ENCODE results near the gene MYRFL.
"Not testable (repeated sequence)": the region's sequence is repeated elsewhere in the genome, so short reads cannot be mapped to it uniquely, and the experiment has no call there.

The MYRFL gene

DNA sequence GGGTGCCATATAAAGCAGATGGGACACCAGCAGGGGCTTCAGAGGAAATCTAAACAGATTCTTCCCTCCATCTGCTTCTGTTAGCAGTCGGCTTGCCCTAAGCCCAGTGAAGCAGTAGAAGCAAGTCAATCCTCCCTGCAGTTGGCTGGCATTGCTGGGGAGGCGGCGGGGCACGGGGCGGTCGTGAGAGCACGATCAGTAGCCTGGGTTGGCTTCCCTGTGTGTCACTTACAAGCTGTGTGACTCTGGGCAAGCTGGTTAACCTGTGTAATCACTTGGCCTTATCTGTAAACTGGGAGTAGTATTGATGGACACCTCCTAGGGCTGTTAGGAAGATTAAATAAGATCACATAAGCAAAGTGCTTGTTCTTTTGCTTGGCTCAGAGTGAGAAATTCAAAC is 19.4 kb downstream of the MYRFL start:
- DNase-seq, result no peak

DNA sequence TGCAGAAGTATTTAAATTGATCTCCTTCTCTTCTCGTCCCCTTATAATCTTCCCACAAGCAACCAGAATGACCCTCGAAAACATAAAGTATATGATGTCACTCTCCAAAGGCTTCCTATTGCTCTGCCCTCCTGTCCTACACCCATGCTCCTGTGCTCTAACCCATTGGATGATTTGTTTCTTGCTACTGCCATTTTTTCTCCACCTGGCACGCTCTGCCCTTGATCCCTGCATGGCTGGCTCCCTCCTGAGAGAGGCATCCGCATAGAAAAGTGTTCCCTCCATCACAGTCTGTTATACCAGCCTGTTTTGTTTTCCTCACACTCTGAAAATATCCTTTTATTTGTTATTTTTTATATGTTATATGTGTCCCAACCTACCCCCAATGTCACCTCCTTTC is 19.8 kb downstream of the MYRFL start:
- no peak for DNase-seq

DNA sequence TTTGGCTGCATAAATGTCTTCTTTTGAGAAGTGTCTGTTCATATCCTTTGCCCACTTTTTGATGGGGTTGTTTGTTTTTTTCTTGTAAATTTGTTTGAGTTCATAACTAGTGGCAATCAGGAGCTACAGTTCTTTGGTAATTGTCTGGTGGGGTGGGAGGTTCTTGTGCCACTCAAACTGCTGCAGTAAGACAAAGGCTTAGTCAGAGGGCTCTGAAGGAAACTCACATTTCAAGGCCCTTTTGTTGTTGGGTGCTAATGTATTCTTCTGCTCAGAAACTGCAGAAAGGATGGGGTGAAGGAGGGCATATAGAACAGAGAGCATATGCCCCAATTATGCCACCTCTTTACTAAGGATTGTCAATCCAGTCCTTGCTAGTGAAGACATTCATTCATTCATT is 21.9 kb downstream of the MYRFL start:
- DNase-seq, result no peak

DNA sequence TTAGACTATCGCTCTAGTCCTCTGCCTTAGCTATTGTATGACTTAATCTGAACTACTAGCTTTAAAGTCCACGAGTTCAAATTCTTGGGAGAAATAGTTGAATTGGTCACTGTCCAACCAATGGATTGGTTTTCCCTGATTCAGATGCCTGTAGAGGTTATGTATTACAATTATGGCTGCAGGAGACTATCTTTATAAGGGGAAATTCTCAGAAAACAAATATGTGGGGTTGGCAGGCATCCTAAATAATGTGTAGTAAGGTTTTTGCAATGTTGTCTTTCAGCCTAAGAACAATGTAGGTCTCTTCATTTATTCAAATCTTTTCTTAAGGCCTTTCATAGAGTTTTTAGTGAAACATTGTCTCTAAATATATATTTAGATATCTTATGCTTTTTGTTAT is 26.9 kb downstream of the MYRFL start:
- DNase-seq, result no peak

DNA sequence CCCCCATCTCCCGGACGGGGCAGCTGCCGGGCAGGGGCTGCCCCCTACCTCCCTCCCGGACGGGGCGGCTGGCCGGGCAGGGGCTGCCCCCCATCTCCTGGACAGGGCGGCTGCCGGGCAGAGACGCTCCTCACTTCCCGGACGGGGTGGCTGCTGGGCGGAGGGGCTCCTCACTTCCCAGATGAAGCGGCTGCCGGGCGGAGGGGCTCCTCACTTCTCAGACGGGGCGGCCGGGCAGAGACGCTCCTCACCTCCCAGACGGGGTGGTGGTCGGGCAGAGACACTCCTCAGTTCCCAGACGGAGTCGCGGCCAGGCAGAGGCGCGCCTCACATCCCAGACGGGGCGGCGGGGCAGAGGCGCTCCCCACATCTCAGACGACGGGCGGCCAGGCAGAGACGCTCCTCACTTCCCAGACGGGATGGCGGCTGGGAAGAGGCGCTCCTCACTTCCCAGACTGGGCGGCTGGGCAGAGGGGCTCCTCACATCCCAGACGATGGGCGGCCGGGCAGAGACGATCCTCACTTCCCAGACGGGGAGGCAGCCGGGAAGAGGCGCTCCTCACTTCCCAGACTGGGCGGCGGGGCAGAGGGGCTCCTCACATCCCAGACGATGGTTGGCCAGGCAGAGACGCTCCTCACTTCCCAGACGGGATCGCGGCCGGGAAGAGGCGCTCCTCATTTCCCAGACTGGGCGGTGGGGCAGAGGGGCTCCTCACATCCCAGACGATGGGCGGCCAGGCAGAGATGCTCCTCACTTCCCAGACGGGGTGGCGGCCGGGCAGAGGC is 28.3 kb downstream of the MYRFL start:
- DNase-seq, result not testable (repeated sequence)

DNA sequence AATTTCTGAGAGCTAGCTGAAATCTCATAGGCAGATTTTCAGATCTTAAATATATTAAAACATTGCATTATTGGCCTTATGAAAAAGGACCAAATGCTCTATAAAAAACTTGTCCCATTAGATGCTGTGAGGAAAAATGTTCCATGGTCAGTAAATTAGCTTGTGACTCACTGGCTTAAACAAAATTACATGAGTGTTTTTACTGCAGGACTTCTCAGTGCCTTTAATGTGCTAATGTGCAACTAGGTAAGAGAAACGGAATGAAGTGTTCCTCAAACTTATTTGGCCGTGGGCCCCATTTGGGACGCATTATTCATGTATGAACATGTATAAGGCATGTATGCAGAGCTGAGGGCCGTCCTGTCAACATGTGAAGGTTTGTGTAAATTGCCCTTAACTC is 41.7 kb downstream of the MYRFL start:
- DNase-seq, result no peak

DNA sequence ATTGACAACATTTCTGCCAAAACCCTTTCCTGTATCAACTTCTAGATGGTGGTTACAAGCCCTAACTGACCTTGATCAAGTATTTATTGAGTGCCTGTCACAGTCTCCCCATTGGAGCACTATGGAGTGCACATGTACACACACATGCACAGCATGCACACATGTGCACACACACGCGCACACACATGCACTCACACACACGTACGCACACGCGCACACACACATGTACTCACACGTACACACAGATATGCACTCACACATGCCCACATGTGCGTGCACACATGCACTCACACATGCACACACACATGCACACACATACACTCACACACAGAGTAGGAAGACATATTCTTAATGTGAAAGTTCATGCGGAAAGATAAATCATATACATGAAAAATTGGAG is 43.7 kb downstream of the MYRFL start:
- DNase-seq, result no peak

DNA sequence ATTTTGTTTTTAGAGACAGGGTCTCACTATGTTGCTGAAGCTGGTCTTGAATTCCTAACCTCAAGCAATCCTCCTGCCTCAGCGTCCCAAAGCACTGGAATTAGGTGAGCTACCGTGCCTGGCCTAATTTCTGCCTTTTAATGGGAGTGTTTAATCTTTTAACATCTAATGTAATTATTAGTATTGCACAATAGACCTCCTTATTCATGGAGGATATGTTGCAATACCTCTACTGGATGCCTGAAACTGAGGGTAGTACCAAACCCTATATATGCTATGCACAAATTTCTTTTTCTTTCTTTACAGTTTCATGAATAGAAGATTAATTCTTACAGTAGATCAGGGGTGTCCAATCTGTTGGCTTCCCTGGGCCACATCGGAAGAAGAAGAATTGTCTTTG is 47.8 kb downstream of the MYRFL start:
- DNase-seq, result no peak

DNA sequence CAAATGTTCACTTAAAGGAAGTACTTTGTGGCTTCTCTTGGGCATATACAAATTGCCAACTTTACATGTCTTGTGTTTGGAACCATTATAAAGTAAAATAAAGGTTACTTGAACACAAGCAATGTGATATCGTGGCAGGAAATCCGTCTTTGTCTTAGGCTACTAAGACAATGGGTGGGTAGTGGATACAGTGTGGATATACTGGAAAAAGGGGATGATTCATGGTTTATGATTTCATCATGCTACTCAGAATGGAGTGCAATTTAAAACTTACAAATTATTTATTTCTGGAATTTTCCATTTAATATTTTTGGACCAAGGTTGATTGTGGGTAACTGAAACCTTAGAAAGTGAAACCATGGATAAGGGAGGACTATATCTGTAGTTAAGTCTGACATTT is 48.4 kb downstream of the MYRFL start:
- no peak for DNase-seq

DNA sequence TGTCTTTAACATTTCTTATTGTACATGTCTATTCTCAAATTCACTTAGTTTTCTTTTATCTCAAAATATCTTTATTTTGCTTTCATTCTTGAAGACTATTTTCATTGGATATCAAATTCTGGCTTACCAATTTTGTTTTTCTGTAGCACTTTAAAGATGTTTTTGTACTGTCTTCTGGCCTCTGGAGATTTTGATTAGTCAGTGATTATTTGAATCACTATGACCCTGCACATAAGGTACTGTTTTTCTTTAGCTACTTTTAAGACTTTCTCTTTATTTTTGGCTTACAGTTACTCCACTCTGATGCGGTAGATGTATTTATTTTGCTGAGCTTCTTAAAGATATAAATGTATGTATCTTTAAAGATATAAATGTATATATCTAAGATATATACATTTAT is 49.6 kb downstream of the MYRFL start:
- no peak for DNase-seq

DNA sequence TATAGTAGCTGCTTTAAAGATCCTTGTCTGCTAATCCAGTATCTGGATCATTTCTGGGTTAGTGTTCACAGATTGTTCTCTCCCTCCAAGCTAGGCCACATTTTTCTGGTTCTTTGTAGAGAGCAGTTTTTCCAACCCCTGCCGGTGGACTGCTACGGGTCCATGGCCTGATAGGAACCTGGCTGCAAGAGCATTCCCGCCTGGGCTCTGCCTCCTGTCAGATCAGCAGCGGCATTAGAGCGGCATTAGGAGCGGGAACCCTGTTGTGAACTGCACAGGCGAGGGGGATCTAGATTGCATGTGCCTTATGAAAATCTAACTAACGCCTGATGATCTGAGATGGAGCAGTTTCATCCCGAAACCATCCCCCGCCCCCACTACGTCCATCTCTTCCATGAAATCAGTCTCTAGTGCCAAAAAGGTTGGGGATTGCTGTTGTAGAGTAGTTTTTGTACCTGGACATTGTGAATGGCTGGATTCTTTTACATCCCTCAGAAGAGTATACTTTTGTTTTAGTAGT is 50.4 kb downstream of the MYRFL start:
- DNase-seq, result no peak

DNA sequence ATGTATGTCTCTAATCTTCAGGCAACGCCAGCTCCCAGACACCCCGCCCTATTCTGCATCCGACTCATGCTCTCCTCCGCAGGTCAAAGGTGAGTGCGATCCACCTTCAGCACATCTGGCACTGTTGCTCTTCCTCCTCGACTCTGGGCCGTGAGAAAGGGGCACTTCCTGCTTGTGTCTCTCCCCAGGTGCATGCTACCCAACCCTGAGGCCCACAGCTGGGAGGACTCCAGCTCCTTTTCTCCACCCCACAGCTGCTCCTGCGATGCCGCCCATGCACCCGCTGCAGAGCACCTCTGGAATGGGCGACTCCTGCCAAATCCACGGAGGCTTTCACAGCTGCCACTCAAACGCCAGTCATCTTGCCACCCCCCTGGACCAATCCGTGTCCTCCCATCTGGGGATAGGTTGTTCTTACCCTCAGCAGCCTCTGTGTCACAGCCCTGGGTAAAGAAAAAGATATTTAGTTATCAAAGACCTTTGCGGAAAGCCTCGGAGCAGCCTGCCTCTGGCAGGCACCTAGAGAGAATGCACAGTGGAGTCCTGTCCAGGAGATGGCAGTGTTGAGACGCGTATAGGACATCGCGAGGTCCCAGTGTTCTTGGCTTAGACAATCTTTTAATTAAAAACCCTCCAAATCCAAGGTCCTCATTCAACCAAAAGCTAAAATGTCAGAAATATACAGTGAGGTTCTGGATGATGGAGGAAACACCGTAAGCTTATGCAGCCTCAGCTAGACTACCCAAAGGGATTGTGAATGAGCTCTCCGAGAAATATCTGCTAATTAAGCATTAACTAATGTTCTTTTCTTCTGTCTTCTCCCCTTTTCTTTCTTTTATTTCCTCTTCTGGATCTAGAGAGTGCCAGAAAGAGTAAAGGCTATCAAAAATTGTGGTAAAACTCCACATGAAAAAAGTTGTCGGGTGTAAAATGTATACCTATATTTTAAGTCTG is 54.3 kb downstream of the MYRFL start:
- peak; percentile 70 for DNase-seq

DNA sequence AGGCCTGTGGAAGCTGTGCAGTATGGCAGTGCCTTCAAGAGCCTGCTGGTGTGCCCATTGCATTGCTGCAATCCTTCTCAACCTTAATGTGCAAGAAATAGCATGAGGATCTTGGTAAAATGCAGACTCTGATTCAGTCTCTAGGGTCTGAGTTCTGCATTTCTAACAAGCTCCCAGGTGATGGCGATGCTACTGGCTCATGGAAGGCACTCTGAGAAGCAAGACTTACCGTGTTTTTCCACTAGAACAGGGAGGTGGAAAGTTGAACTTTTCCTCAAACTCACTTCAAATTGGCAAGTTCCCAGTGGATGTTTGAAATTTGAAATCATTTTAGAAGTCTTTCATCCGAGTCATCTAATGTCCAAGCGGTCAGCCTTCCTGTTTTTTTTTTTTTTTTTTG is 55.5 kb downstream of the MYRFL start:
- no peak for DNase-seq

DNA sequence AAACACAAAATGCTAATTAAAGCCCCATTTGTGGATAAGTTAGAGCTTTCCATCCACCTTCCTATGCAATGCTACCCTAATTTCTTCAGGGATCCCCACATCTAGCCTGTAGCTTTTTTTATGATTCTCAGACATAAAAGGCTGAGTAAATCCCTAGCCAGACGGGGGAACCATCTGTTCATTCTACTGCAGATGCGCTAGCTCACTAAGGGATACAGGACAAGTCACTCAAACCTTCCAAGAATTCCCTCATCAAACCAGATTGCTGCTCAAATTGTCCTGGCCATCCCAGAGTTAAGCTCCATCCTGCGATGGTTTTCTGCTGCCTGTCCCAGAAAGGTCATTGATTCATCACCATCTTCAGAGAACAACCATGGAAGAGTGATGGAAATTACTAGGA is 56.7 kb downstream of the MYRFL start:
- no peak for DNase-seq

DNA sequence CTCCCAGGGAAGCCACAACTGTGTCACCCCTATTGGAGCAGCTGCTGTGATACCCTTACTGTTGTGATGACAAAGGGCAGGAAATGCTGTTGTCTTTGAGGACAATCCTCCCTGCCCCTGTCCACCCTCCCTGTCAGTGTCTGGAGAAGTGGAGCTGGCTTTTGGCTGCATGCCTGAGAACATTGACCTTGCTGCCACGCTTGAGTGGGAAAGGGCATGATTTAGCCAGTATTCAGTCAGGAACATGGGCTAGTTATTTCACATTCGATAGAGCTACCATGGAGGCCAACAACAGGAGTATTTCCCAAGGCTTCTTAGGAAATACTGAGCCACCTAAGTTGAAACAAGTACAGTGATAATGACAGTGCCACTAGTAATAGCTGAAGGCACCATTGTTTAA is 59.4 kb downstream of the MYRFL start:
- DNase-seq, result no peak

DNA sequence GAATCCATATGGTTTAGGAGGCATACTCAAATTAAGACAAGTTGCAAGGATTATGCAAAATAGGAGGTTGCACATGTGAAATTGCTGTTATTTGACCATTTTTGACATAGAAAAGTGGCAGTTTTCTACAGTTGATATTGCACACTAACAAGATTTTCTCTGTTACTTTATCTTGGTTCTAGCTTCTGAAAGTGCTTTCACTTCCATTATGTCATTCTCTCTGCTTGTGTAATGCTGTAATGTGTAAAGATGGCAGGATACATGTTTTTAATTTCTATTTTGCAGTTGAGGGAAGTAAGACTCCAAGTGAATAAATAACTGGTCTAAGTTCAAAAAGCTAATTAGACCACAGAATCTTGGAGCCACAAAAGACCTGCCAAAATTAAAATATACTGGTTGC is 60.6 kb downstream of the MYRFL start:
- no peak for DNase-seq

DNA sequence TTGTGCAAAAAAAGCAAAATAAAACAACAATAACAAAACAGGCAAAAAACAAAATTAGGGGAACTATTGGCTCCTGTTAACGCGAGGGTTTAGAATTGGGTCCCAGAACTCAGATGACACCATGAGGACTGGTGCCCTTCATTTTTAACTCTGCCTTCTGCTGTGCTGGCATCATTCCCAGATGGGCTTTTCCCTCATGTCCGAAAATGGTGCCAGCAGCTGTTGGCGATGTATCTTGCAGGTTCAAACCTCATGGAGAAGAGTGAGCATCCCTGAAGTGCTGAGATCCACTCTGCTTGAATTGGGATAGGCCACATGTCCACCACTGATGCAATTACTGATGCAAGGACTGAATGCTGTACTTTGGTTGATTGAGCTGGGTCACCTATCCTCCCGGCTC is 61.1 kb downstream of the MYRFL start:
- no peak for DNase-seq

DNA sequence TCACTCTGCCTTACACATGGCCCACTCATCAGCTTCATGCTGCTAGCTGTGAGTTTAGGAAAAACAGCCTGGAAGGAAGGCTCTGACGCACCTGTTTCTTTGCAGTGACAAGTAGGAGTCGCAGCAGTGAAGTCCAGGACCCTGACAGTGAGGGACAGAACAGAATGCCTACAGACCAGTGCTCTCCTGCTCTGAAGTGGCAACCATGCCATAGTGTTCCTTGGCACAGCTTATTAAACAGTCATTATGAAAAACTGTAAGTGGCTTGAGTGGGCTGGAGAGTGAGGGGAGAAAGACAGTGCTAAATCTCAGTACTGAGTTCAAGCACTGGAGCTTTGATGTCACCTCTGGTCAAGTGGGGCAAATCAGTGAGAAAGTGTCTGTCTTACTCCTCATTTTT is 61.7 kb downstream of the MYRFL start:
- DNase-seq, result no peak

DNA sequence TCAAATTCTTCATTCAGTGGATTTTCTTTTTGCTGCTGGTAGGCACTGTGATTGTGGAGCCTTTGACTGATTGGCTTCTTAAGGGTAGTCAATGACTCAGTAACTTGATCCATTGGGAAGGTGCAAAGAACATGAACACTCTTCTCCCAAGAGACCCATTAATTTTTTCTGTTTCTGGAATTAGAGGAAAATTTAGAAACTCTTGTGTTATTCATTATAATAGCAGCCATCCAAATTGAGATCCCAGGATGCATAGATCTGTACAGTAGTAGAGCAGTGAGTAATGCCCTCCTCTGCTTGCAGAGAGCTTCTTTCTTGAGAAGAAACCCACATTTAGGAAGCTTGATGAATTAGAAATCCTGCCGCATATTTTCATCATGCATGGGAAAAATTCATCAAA is 63.9 kb downstream of the MYRFL start:
- no peak for DNase-seq

DNA sequence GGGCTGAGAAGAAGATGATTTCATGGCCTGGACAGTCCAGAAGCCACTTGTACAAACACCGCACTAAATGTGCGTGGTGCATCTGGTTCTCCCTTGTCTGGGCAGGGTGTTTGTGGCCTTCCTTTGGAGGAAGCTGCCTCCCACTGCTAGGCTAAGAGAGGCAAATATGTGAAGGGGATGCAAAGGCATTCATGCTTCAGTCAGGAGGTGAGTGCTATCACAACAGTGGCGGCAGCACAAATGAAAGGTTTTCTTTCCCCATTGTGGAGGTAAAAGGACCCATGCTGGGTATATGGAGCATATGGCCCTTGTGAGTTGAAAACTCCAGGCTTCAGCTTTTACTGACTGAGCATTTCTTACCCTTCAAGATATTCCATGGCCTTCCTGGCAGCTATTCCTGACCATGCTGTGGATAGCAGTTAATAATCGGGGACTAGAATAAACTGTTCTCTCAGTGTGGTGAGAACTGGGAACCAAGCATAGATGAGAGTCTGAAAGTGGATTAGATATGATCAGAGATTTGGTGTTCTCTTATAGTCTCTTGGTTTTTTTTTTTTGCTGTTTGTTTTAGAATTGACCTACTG is 69.9 kb downstream of the MYRFL start:
- no peak for DNase-seq

DNA sequence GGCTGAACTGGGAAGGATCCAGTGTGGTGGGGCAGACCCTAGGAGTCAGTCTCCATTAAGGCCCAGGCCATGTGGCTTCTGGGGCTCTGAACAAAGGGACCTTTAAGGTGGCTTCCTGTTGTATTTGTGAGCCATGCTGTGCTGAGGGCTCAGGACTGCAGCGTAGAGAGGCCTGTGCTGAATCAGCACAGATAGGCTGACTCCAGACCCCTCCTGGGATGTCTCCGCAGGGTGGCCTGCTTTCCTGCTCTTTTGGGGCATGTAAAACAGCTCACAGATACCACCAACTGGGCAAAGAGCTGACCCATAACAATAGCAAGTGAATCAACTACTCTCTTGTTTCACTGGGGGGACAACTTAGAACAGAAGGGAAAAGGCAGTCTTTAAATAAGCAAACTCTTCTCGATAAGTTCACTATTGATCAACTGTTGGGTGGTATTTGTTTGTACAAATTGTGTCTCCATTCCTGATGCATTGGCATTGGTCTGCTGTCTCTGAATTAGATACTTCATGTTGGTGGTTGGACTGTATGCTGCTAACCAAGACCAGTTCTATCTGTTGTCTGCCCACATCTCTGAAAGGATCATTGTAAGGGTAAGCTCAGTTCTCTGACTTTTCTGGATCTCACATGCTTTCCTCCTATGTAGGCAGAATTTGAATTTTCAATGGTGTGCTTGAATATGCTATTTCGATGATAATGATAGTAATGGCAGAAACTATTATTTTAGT is 71.8 kb downstream of the MYRFL start:
- no peak for DNase-seq

DNA sequence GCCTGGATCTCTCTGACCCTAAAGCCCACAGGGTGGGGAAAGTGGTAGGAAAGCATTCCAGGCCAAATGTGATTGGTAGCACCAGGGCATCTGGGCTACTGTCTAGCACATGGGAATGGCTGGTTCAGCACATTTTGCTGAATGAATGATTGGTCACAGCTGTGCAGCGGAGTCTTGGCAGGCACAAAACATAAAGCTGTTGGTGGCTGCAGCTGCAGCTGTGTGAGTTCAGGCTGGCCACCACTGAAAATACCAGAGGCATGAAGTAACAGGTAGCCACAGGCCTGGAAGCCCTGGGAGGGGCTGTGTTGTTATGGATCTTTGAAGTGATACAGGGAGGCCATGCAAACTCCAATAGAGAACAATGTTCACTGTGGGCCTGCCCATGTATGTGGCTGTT is 72.7 kb downstream of the MYRFL start:
- no peak for DNase-seq

DNA sequence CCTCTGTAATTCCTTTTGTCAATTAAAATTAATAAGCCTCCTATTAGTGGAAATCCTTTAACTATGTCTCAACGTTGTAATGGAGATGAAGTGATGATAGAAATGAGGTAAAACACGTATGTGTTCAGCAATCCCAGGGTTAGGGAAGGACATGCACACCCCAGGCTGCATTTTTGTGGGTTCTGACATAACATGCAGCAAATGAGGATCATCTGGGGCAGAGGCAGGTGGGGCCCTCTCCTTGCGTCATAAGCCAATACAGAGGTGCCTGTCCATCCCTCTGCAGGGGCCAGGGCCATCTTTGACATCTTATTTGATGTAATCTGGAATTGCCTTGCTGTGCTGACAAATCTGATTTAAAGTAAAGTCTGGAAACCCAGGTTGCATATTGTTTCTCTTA is 73.2 kb downstream of the MYRFL start:
- DNase-seq, result no peak

Data from stimulated activated CD4-positive, alpha-beta T cell treated with anti-CD3 and anti-CD28 coated beads, Interleukin-2, amount 100 ng/mL, for 24 hours (primary cell).